ENCODE data around the gene PLA2G6.
A peak's percentile ranks its signal among the peaks of the same experiment; 100 is the strongest.
"Not testable (repeated sequence)": the region's sequence is repeated elsewhere in the genome, so short reads cannot be mapped to it uniquely, and the experiment has no call there.

PLA2G6 gene

GRCh38 chr22:38131399-38131798 lies 50.2 kb downstream of the PLA2G6 start:
- DNase-seq, result no peak

- no peak for DNase-seq
These were observed 51.8 kb downstream of the PLA2G6 start for GRCh38 chr22:38129856-38130255.

DNA sequence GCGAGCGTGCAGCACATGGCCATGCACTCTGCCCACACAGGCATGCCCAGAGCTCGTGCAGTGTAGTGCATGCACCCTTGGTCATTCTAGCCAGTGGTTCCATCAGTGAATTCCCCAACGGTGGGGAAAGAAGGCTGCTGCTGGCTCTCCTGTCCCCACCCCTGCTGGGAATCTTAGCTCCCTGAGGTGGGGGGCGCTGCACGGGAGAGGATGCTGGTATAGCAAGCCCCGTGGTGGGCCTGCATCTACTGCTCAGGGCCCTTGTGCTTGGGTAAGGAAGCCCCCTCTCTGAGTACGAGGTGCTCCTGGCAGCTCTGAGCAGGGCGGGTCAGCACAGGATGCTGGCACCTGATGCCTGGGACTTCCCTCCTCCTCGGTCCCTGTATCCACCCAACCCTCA lies 52.6 kb downstream of the PLA2G6 start:
- no peak for DNase-seq

DNA sequence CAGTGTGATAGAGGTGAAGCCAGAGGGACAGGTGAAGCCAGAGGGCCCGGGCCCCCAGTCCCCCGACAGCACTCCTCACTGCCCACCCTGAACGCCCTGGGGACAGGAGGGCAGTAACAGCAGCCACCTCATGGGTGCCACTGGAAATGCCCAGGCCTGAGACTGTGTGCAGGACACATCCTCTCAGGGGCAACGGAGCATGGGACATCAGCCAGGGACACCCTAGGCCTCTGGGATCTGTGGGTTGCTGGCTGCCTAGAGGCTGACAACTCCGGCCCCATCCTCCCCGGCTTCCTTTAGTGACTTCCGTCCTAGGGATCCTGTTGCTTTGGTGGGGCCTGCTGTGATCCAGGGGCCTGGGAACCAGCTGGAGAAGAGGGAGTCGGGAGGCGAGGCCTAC lies 53.8 kb downstream of the PLA2G6 start:
- no peak for DNase-seq

DNA sequence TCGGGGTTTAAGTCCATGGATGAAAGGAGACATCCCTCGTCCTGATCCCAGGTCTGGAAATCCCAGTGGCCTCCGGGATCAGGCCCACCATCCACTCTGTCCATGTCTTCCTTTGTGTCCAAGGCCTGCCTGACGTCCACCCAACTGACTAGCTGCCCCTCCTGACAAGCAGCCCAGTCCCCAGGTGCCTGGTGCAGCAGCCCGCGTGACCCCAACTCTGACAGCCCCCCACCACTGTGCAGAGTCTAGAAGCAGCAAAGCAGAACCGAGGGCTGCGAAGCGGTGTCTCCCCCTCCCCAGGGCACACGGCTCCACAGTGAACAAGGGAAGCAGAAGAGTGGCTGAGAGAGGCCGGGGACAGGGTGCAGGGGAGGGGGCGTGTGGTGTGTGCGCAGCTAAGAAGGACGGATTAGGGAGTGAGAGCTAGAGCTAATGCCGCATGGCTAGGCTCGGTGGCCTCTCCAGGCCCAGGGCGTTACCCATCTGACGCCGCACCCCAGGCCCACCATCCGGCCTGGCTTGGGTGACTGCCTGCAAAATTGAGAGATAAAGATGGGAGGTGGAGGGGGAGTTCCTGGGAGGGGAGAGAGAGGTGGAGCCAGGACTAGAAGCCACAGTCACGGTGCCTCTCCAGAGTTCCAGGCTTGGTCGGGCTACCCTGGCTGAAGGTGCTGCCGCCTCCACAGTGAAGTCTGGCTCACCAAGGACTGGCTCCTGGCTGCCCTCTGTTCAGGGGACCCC lies 54.5 kb downstream of the PLA2G6 start:
- no peak for DNase-seq

- no peak for DNase-seq
These were observed 55.9 kb downstream of the PLA2G6 start for GRCh38 chr22:38125751-38126201.

DNA sequence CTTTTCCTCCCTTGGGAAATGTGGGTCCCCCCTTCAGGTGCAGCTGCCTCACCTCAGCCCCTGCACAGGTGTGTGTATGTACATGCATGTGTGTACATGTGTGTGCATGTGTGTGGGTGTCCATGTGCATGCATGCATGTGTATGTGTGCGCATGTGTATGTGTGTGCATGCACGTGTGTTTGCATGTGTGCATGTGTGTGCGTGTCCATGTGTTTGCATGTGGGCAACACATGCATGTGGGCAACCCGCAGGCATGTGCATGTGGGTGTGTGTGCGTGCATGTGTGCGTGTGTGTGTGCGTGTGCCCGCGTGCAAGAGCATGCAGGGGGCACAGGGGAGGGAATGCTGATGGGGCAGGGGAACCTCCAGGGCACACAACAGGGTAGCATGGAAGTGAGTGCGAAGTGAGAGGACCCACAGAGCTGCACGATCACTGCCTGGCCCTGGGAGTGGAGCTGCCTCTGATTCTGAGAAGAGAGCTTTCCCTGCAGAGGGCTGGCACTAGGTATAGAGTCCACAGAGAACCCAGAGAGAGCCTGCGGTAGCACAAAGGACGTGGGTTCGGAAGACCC lies 56.5 kb downstream of the PLA2G6 start:
- DNase-seq, result no peak

- DNase-seq, result no peak
These were observed 57.2 kb downstream of the PLA2G6 start for GRCh38 chr22:38124236-38124974.

DNA sequence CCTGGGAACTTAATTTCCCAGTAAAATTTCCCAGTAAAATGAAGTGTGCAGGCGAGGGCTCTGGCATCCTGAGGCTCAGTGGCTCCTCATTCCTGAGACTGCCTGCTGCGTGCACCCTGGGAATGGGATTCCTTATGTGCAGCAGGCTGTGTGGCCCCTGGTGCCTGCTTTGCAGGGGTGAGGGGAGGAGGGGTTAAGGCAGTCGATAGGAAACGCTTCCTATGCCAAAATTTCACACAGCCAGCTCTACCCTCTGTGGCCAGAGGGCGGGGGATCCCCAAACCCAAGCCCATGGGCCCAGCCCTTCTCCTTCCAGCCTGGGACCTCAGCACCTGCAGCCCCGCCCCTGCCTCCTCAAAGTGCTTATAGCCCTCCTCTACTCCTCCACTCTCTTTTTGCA lies 59.0 kb downstream of the PLA2G6 start:
- DNase-seq, result no peak

- DNase-seq, result no peak
These were observed 61.1 kb downstream of the PLA2G6 start for GRCh38 chr22:38120359-38121110.

DNA sequence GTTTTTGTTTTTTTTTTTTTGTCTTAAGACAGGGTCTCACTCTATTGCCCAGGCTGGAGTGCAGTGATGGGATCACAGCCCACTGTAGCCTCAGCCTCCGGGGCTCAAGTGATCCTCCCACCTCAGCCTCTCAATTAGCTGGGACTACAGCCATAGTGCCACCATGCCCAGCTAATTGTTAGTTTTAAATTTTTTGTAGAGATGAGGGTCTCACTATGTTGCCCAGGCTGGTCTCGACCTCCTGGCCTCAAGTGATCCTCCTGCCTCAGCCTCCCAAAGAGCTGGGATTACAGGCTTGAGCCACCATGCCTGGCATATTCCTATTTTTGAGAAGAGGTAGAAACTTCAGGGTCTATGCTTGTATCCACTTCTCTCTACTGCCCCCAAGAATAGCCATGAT lies 62.9 kb downstream of the PLA2G6 start:
- not testable (repeated sequence) for DNase-seq

DNA sequence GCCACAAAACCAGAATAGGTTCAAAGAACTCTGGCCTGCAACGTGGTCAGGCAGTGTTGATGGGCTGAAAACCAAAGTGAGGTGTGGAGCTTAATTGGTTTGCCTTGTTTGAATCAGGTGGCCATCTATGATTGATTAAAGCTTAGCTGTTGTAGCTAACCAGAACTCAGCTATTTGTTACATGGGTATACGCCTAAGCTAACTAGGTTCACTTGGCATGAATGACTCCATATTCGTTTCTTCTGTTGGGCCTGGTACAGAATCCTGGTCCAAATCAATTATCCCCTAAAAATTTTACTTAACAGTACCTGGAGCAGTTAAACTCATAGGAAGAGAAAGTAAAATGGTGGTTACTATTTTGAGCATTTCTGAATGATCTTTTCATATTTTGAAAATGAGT lies 63.4 kb downstream of the PLA2G6 start:
- DNase-seq, result no peak

DNA sequence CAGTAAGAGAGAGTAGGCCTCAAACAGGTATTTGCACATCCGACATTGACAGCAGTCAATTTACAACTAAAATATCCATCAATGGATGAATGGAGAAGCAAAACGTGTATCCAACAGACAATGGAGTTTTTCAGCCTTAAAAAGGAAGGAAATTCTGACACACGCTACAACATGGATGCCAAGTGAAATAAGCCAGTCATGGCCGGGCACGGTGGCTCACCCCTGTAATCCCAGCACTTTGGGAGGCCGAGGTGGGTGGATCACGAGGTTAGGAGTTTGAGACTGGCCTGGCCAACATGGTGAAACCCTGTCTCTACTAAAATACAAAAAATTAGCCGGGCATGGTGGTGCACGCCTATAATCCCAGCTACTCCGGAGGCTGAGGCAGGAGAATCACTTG lies 64.1 kb downstream of the PLA2G6 start:
- DNase-seq, result not testable (repeated sequence)

DNA sequence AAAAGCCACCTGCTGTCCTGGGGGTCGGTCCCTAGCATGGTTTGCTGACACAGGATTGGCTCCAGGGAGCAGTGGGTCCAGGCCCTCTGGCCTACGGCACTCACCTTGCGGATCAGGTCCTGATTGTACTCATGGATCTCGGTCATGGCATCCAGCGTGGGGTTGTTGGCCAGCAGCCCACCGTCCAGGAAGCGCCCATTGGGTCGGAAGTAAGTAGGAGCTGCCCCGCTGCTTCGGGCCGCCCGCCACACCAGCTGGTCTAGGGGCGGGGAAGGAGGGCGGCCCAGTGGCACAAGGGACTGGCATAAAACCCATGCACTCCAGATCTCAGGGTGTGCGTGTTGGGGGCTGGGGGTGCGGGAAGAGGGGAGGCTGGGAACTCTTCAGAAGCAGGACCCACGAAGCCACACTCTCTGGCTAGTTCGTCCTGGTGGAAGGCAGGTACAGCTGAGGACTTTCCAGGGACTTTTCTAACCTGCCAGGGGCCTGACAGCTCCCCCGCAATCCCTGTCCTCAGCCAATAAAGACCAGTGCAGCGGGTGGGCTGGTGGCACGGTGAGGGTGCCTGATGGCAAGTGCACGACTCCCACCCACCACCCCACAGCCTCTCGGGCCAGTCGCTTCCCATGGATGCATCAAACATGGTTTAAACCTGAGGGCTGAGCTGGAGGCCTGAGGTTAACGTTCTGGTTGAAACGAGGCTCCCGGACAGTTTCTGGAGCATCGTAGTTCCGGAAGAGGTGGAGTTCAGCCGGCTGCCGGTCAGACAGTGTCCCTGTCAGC lies 66.0 kb downstream of the PLA2G6 start:
- DNase-seq, result no peak

DNA sequence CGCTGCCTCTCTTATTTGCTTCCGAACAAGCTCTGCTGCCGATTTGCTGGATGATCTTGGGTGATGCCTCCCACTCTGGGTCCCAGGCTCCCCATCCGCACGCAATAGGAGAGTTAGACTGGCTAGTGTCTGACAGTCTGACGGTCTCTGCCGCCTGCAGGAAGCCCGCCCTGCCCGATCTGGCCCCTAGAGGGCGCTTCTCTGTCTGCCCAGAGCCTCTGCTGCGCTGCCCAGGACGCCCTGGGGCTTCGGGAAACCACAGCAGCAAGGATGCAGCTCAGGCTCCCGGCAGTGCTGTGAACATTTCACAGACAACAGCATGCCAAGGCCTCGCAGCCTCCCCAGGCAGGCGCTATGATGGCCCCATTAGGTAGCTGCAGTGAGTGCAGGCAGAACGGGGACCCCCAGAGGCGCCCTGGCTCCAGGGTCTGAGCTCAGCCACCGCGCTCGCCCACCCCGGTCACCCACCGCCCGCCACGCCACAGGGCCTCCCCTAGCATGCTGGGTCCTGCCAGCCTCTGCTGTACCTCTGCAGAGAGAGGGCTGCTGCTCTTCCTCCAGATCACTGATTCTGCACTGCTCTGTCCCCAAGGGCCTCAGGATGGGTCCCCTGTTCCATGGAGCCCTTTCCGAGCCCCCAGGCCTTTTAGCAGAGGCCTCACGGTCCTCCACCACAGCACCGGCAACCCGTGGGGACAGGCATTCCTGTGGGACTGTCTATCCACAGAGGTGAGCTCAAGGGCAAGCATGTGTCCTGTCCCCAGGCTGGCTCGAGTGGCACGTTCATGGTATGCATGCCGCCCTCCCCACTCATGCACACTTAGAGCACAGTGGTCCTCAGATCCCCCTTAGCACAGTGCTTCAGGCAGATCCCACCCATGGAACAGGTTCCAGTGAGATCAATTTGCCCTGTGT lies 66.9 kb downstream of the PLA2G6 start:
- peak; percentile 7 for DNase-seq

DNA sequence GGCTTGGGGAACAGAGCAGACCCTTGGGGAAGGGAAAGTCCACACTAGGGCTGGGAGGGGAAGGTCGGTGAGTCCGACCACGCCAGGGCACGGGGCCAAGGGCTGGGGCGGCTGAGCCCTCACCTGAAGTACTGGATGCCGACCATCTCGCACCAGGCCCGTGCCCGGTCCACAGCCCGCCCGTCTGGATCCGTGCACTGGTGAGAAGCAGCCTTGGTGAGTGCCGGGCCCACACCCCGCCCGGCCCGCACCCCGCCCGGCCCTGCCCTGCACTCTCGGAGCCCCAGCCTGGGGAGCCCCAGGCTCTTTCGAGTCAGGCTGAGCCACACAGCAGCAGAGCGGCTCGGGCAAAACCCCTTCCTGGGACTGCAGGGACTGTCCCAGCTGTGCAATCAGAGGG lies 69.2 kb downstream of the PLA2G6 start:
- DNase-seq, result no peak

DNA sequence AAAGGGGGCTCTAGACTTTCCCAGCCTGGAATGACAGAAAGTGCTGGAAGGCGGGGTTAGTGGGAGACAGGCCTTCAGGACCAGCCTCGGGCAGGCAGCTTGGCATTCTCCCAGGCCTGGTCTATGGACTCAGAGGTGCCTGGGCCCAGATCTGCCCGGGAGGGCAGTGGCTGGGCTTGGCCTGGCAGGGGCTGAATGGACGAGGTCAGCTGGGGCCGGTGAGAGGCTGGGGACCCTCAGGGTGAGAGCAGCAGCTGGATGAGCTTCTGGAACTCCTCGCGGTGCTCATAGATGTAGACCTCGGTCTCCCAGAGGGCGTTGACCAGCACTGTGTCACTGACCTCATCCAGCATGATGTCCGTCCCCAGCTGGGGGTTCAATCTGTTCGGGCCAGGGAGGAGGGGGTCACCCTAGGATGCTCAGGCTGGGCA lies 69.7 kb downstream of the PLA2G6 start:
- DNase-seq, result no peak

DNA sequence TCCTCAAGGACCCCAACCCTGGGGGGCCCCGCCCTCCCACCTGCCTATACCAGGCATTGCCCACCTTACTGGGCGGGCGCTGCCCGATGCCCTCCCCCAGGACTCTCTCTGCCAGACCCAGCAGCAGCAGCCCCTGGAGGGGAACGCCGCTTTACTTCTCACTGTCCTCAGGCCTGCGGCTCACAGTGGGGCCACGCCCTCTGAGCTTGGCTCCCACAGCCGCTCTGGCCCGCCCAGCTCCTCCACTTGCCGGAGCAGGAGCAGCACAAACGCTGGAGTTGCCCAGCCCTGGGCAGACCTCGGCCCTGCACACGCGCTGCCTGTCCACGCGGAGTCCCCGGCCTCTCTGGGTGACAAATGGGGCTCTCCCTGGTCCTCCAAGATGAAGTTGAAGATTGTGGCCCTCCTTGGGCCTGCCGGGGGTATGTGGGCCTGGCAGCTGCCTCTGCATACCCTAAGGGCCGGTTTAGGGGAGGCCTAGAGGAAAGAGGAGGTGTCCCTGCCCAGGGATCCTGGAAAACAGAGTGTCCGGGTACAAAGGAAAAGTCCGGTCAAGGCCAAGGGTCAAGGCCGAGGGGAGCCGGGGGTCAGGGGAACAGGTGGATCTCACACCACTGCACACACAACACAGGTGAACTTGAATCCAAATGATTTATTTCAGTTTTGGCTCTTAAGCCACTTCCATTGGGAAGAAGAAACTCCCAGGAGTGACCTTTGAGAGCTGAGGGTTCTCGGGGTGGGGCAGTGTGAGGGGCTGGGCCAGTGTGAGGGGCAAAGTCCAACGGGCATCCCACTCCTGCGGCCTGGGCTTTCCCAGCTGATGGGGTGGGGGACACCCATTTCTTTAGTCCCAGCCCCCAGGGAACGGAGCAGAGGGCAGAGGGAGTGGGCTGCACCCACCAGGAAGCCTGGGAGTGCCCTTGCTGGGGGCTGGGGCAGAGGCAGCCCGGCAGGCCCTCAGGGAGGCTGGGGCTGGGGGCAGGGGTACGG lies 70.5 kb downstream of the PLA2G6 start:
- no peak for DNase-seq

DNA sequence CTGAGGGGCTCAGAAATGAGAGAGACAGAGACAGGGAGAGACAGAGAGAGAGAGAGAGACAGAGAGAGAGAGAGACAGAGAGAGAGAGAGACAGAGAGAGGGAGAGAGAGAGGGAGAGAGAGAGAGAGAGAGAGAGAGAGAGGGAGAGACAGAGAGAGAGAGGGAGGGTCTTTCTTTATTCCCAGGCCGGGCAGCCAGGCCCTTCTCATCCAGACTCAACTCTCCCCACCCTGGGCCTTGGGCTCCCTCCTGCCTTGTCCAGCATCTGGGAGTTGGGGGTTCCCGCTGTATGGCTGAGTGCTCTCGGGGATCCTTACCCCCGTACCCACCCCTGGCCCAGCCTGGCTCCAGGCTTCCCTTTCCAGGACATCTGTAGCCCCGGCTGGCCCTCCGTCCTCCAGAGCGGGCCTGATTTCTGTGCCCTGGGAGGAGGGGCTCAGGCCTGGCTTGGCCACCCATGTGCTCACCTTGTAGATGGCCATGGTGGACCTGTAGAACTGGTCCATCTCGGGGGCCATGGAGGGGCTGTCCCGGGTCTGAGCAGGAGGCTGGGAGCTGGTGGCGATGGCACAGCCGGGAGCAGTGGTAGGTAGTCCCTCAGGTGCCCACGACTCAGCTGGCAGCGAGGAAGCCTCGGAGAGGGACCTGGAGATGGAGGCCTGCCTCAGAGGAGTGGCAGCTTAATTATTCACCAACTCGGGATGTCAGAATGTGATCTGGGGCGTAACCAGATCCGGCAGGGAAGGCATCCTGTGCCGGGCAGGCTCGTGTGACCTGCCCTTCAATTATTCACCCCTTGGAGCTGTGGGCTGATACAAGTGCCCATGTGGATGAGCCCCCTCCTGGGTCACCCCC lies 71.4 kb downstream of the PLA2G6 start, which contains the start of gene BAIAP2L2:
TSS of gene BAIAP2L2 (minus strand) at position 677 of the 855 bp plus-strand sequence. CDS start at position 518, 159 bp downstream.
- DNase-seq, result no peak
